SK-N-SH (cell line): ENCODE data around the gene DCP2. TPM values are rescaled to one million over a fixed set of nuclear protein-coding genes. Genes with fewer than 3 reads are reported as not detected.

Experiments
- CTCF ChIA-PET: fragments of 300-600, 350-600 bp; formaldehyde crosslinking; extraction: SDS; loops from one replicate; lab custom pipeline; 2021; lab: Yijun Ruan, JAX
- POLR2A ChIA-PET: fragments of 350-600 bp; sonication (Branson Sonifier 250); formaldehyde crosslinking; extraction: SDS; loops from one replicate; lab custom pipeline; 2020; ENCODE audit warnings: antibody characterized with exemption, inconsistent platforms; lab: Yijun Ruan, JAX
- DNase-seq: peaks from one replicate; pipeline ENCODE4 v3.0.0; 2012
- H2AFZ ChIP-seq: fragments of 200-600 bp; sonication (generic); 2 replicates; pipeline ENCODE4 v1.8.1; 2016; ENCODE audit warnings: antibody characterized with exemption, mild to moderate bottlenecking, low read depth
- H3F3A ChIP-seq: fragments of 200-600 bp; sonication (generic); replicated peaks from 2 replicates; pipeline ENCODE3; 2016; ENCODE audit warnings: antibody characterized with exemption, mild to moderate bottlenecking; ENCODE audit not compliant: insufficient read depth
- H3K27ac ChIP-seq, 2 experiments: fragments of 200-500 bp in 1 of 2; fragments of 200-600 bp in 1 of 2; sonication (Bioruptor generic) in 1 of 2; sonication (generic), shearing (Covaris generic) in 1 of 2; 2 replicates each; pipeline versions ENCODE4 v1.5.1 to v1.6.1; 2014 to 2016; ENCODE audit warnings: low read depth in 2 of 2, inconsistent platforms in 1 of 2, low read length in 1 of 2, mild to moderate bottlenecking in 1 of 2, mixed read lengths in 1 of 2
- H3K27me3 ChIP-seq: fragments of 200-600 bp; sonication (generic), shearing (Covaris generic); 2 replicates; pipeline ENCODE4 v1.6.1; 2016; ENCODE audit warnings: mixed run types; ENCODE audit not compliant: insufficient read depth
- H3K36me3 ChIP-seq, 2 experiments: fragments of 200-500 bp in 1 of 2; fragments of 200-600 bp in 1 of 2; sonication (Bioruptor generic) in 1 of 2; sonication (generic) in 1 of 2; replicated peaks in 1 of 2; 2 replicates each; pipeline versions ENCODE3 to v1.5.1; 2014 to 2016; ENCODE audit warnings: low read length in 1 of 2, mild to moderate bottlenecking in 1 of 2; ENCODE audit not compliant: insufficient read depth in 2 of 2, control insufficient read depth in 1 of 2
- H3K4me1 ChIP-seq, 2 experiments: fragments of 200-500 bp in 1 of 2; fragments of 200-600 bp in 1 of 2; sonication (Bioruptor generic) in 1 of 2; sonication (generic), shearing (Covaris generic) in 1 of 2; 2 replicates each; pipeline versions ENCODE4 v1.5.1 to v1.6.1; 2014 to 2016; ENCODE audit warnings: low read depth in 1 of 2, low read length in 1 of 2, mixed run types in 1 of 2; ENCODE audit not compliant: insufficient read depth in 2 of 2, control insufficient read depth in 1 of 2
- H3K4me2 ChIP-seq: fragments of 200-600 bp; sonication (generic), shearing (Covaris generic); 2 replicates; pipeline ENCODE4 v1.6.1; 2017; ENCODE audit warnings: mixed run types
- H3K4me3 ChIP-seq, 2 experiments: fragments of 200-500 bp in 1 of 2; fragments of 200-600 bp in 1 of 2; sonication (Bioruptor generic) in 1 of 2; sonication (generic), shearing (Covaris generic) in 1 of 2; 2 replicates each; pipeline versions ENCODE4 v1.5.1 to v1.8.1; 2014 to 2016; ENCODE audit warnings: low read depth in 2 of 2, inconsistent platforms in 1 of 2, low read length in 1 of 2, mild to moderate bottlenecking in 1 of 2, mixed read lengths in 1 of 2, moderate library complexity in 1 of 2
- H3K79me2 ChIP-seq: fragments of 200-600 bp; sonication (generic); 2 replicates; pipeline ENCODE4 v1.8.1; 2017; ENCODE audit warnings: mild to moderate bottlenecking; ENCODE audit not compliant: insufficient read depth
- H3K9ac ChIP-seq: fragments of 200-600 bp; sonication (generic); 2 replicates; pipeline ENCODE4 v1.6.1; 2017; ENCODE audit warnings: mixed run types
- H3K9me2 ChIP-seq: fragments of 200-600 bp; sonication (generic); 2 replicates; pipeline ENCODE4 v1.6.1; 2017; ENCODE audit warnings: mixed run types
- H3K9me3 ChIP-seq: fragments of 200-600 bp; sonication (generic); 2 replicates; pipeline ENCODE4 v1.6.1; 2017; ENCODE audit warnings: mixed run types, mild to moderate bottlenecking, moderate library complexity
- H4K20me1 ChIP-seq: fragments of 200-600 bp; sonication (generic); 2 replicates; pipeline ENCODE4 v1.6.1; 2017; ENCODE audit warnings: mild to moderate bottlenecking, mixed run types; ENCODE audit not compliant: insufficient read depth
- CHD2 ChIP-seq: fragments of 150-350 bp; IDR thresholded peaks from 2 replicates; pipeline ENCODE4 v1.6.1; 2018; ENCODE audit warnings: low read length; ENCODE audit not compliant: partially characterized antibody
- CTCF ChIP-seq: fragments of 200-600 bp; sonication (generic); IDR thresholded peaks from 2 replicates; pipeline ENCODE4 v1.6.1; 2017; ENCODE audit warnings: antibody characterized with exemption, mild to moderate bottlenecking, moderate library complexity
- EP300 ChIP-seq, 2 experiments: IDR thresholded peaks; 2 replicates each; pipeline versions ENCODE4 v1.4.0 to v1.6.1; 2012; ENCODE audit warnings: borderline replicate concordance in 1 of 2, low read depth in 1 of 2, low read length in 1 of 2
- FOSL2 ChIP-seq: IDR thresholded peaks from 2 replicates; pipeline ENCODE4 v1.4.0; 2012; ENCODE audit warnings: low read depth, mild to moderate bottlenecking, moderate library complexity, borderline replicate concordance
- FOXJ3 ChIP-seq: sonication (generic); formaldehyde crosslinking; IDR thresholded peaks from 2 replicates; pipeline ENCODE4 v1.5.1; 2020; ENCODE audit warnings: mild to moderate bottlenecking, missing genetic modification reagents
- IRF3 ChIP-seq: fragments of 150-350 bp; IDR thresholded peaks from 2 replicates; pipeline ENCODE4 v1.6.1; 2016; ENCODE audit warnings: mild to moderate bottlenecking, low read depth, low read length
- JUND ChIP-seq: IDR thresholded peaks from 2 replicates; pipeline ENCODE4 v1.4.0; 2012
- MEF2A ChIP-seq: IDR thresholded peaks from 2 replicates; pipeline ENCODE4 v1.4.0; 2012; ENCODE audit warnings: low read depth, borderline replicate concordance
- MXI1 ChIP-seq: IDR thresholded peaks from 2 replicates; pipeline ENCODE4 v1.6.1; 2012; ENCODE audit warnings: mild to moderate bottlenecking, low read depth, low read length, improper control_type of control experiment
- NFIC ChIP-seq: IDR thresholded peaks from 2 replicates; pipeline ENCODE4 v1.4.0; 2012; ENCODE audit warnings: borderline replicate concordance
- NRF1 ChIP-seq: IDR thresholded peaks from 2 replicates; pipeline ENCODE4 v1.6.1; 2012; ENCODE audit warnings: low read depth, mild to moderate bottlenecking, low read length
- PBX3 ChIP-seq: IDR thresholded peaks from 2 replicates; pipeline ENCODE4; 2012
- RAD21 ChIP-seq: IDR thresholded peaks from 2 replicates; pipeline ENCODE4 v1.6.1; 2012; ENCODE audit warnings: mild to moderate bottlenecking, low read length
- RCOR1 ChIP-seq: fragments of 150-350 bp; IDR thresholded peaks from 2 replicates; pipeline ENCODE4 v1.6.1; 2017; ENCODE audit warnings: antibody characterized with exemption, low read length
- RXRA ChIP-seq: IDR thresholded peaks from 2 replicates; pipeline ENCODE4 v1.4.0; 2012; ENCODE audit warnings: low read depth, mild to moderate bottlenecking, borderline replicate concordance
- SIN3A ChIP-seq: IDR thresholded peaks from 2 replicates; pipeline ENCODE4 v1.6.1; 2012; ENCODE audit warnings: low read depth, mild to moderate bottlenecking, low read length, moderate library complexity, borderline replicate concordance
- TAF1 ChIP-seq: IDR thresholded peaks from 2 replicates; pipeline ENCODE4 v1.6.1; 2012; ENCODE audit warnings: low read depth, mild to moderate bottlenecking, low read length, moderate library complexity, borderline replicate concordance
- YY1 ChIP-seq: IDR thresholded peaks from 2 replicates; pipeline ENCODE4 v1.4.0; 2012; ENCODE audit warnings: low read depth, mild to moderate bottlenecking
- whole genome bisulfite sequencing: methylation state at CpG from one replicate; pipeline ENCODE4 v1.1.6; 2017; ENCODE audit warnings: low lambda C conversion rate; 5-methylcytosine and 5-hydroxymethylcytosine counted together
- polyA plus RNA-seq, 3 experiments: library from polyadenylated mRNA; depleted of rRNA; stranded (reverse); fragments of >200 nt; gene quantifications; 2 replicates each; pipeline ENCODE4 v1.2.3, GENCODE V29; 2012
- TF ChIP-seq, protein P1 (sequence below): fragments of 150-350 bp; IDR thresholded peaks from 2 replicates; pipeline ENCODE4 v1.6.1; 2017; ENCODE audit warnings: antibody characterized with exemption, low read length, low read depth, borderline replicate concordance

The DCP2 gene
- polyA plus RNA-seq, 1 of the 3 experiments (the other 2 are of a cell fraction), result 6.0 TPM

- TF ChIP-seq PBX3 (no peak), EP300 (IDR thresholded peaks at IDR 0.05; ENCODE audit: borderline replicate concordance in 1 of 2, low read depth in 1 of 2, low read length in 1 of 2) (no peak), CTCF (no peak), MEF2A (no peak), CHD2 (no peak), TAF1 (no peak), NFIC (no peak), MXI1 (no peak), FOSL2 (no peak), NRF1 (no peak), RXRA (no peak), RAD21 (no peak), YY1 (no peak)
Measured at GRCh38 chr5:112968411-112969106, 8.0 kb upstream of the DCP2 start (continued).

DNA sequence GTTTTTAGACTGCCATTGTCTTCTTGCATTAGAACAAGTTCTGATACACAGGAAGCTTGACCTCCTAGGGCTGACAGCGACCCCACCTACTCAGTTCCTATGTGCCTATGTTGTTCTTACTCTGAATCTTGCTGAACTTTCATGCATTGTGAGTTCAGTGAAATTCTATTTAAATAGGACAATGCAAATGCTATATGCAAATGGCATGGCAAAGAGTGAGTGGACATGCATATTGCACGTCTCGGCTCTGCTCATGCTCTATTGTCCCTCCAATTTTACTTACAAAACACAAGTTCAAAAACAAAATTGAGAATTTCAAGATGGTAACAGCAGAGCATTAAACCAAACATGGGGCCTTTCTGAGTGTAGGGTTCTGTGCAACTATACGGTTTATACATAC lies 5.3 kb upstream of the DCP2 start:
- DNase-seq, result no peak
- Histone ChIP-seq H3K4me3 (no peak overlapping the region), H3K9me2 (no peaks in the 10 kb centered on the region), H3K27me3 (no peaks in the 10 kb centered on the region), H2AFZ (no peak overlapping the region), H3K79me2 (no peaks in the 10 kb centered on the region), H3K9ac (no peak overlapping the region), H3K4me1 (peaks cover 0 to 6% of the 10 kb centered on the region in 2 experiments; a peak in 2 of 4 replicates), H3K27ac (no peak overlapping the region), H3K9me3 (no peaks in the 10 kb centered on the region), H4K20me1 (no peaks in the 10 kb centered on the region), H3F3A (no peaks in the 10 kb centered on the region), H3K4me2 (no peak overlapping the region), H3K36me3 (no peaks in the 10 kb centered on the region)
- TF ChIP-seq RCOR1 (no peak), SIN3A (no peak), JUND (no peak), FOXJ3 (CRISPR knock-in tag) (no peak), IRF3 (no peak)
- TF ChIP-seq, protein P1, sequence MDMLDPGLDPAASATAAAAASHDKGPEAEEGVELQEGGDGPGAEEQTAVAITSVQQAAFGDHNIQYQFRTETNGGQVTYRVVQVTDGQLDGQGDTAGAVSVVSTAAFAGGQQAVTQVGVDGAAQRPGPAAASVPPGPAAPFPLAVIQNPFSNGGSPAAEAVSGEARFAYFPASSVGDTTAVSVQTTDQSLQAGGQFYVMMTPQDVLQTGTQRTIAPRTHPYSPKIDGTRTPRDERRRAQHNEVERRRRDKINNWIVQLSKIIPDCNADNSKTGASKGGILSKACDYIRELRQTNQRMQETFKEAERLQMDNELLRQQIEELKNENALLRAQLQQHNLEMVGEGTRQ, result no peak
- ChIA-PET POLR2A (no interaction called here), CTCF (no interaction called here)
- 92% methylated on average over 4 of the region's 4 CpGs for WGBS
